H9 (cell line): ENCODE data around the gene RNF217. TPM values are rescaled to one million over a fixed set of nuclear protein-coding genes. Genes with fewer than 3 reads are reported as not detected.

Experiments
- DNase-seq: peaks from one replicate; pipeline ENCODE4 v3.0.0-alpha.2; 2017
- H2AFZ ChIP-seq: one replicate; pipeline ENCODE4 v1.6.1; 2013; ENCODE audit warnings: mild to moderate bottlenecking, low read length, control low read depth, moderate library complexity
- H2AK5ac ChIP-seq: 2 replicates; pipeline ENCODE4 v1.6.1; 2013; ENCODE audit warnings: low read length, control low read depth, mixed read lengths; ENCODE audit not compliant: insufficient read length
- H2BK120ac ChIP-seq: one replicate; pipeline ENCODE4 v1.6.1; 2013; ENCODE audit warnings: low read depth, mild to moderate bottlenecking, low read length, control low read depth, inconsistent platforms; ENCODE audit not compliant: poor library complexity, severe bottlenecking
- H2BK12ac ChIP-seq: 2 replicates; pipeline ENCODE4 v1.6.1; 2013; ENCODE audit warnings: low read length, control low read depth, mixed read lengths, low read depth; ENCODE audit not compliant: insufficient read length
- H2BK15ac ChIP-seq: 2 replicates; pipeline ENCODE4 v1.6.1; 2013; ENCODE audit warnings: low read depth, low read length, control low read depth
- H2BK20ac ChIP-seq: one replicate; pipeline ENCODE4 v1.6.1; 2013; ENCODE audit warnings: low read depth, mild to moderate bottlenecking, low read length, control low read depth, inconsistent platforms; ENCODE audit not compliant: poor library complexity, severe bottlenecking
- H2BK5ac ChIP-seq: 2 replicates; pipeline ENCODE4 v1.6.1; 2013; ENCODE audit warnings: low read length, control low read depth, mixed read lengths; ENCODE audit not compliant: insufficient read length
- H3K14ac ChIP-seq: 2 replicates; pipeline ENCODE4 v1.6.1; 2013; ENCODE audit warnings: low read length, control low read depth; ENCODE audit not compliant: insufficient read depth
- H3K18ac ChIP-seq: 2 replicates; pipeline ENCODE4 v1.6.1; 2013; ENCODE audit warnings: low read depth, mild to moderate bottlenecking, mixed read lengths, low read length, control low read depth; ENCODE audit not compliant: insufficient read length
- H3K23ac ChIP-seq: 2 replicates; pipeline ENCODE4 v1.6.1; 2013; ENCODE audit warnings: low read length, control low read depth, mixed read lengths, low read depth; ENCODE audit not compliant: insufficient read length
- H3K23me2 ChIP-seq: 2 replicates; pipeline ENCODE4 v1.6.1; 2013; ENCODE audit warnings: low read depth, mild to moderate bottlenecking, mixed read lengths, low read length, control low read depth; ENCODE audit not compliant: insufficient read length, poor library complexity, severe bottlenecking
- H3K27ac ChIP-seq: 2 replicates; pipeline ENCODE4 v1.5.1; 2013; ENCODE audit warnings: low read length, control low read depth, mixed read lengths, low read depth; ENCODE audit not compliant: insufficient read length
- H3K27me3 ChIP-seq: 2 replicates; pipeline ENCODE4 v1.6.1; 2013; ENCODE audit warnings: low read length, control low read depth, inconsistent platforms; ENCODE audit not compliant: insufficient read depth
- H3K4ac ChIP-seq: 2 replicates; pipeline ENCODE4 v1.6.1; 2013; ENCODE audit warnings: low read depth, mild to moderate bottlenecking, control low read depth, inconsistent platforms, low read length, moderate library complexity
- H3K4me1 ChIP-seq: 2 replicates; pipeline ENCODE4 v1.6.1; 2013; ENCODE audit warnings: low read length, control low read depth, inconsistent platforms; ENCODE audit not compliant: insufficient read depth
- H3K4me2 ChIP-seq: 2 replicates; pipeline ENCODE4 v1.6.1; 2013; ENCODE audit warnings: low read length, control low read depth, mixed read lengths; ENCODE audit not compliant: insufficient read length, insufficient read depth
- H3K56ac ChIP-seq: 2 replicates; pipeline ENCODE4 v1.6.1; 2013; ENCODE audit warnings: low read depth, mild to moderate bottlenecking, mixed read lengths, low read length, control low read depth; ENCODE audit not compliant: insufficient read length
- H3K79me1 ChIP-seq: 2 replicates; pipeline ENCODE4 v1.6.1; 2013; ENCODE audit warnings: low read depth, mild to moderate bottlenecking, moderate library complexity, low read length, control low read depth, inconsistent platforms; ENCODE audit not compliant: insufficient read depth, poor library complexity, severe bottlenecking
- H3K79me2 ChIP-seq: 2 replicates; pipeline ENCODE4 v1.6.1; 2013; ENCODE audit warnings: low read length, control low read depth, inconsistent platforms; ENCODE audit not compliant: insufficient read depth
- H3K9ac ChIP-seq: 2 replicates; pipeline ENCODE4 v1.6.1; 2013; ENCODE audit warnings: low read length, control low read depth, mixed read lengths; ENCODE audit not compliant: insufficient read length; ENCODE audit errors: extremely low read depth
- H3K9me3 ChIP-seq: one replicate; pipeline ENCODE4 v1.6.1; 2013; ENCODE audit warnings: low read depth, low read length, inconsistent platforms; ENCODE audit not compliant: control insufficient read depth
- H3T11ph ChIP-seq: one replicate; pipeline ENCODE4 v1.6.1; 2013; ENCODE audit warnings: mild to moderate bottlenecking, low read length, control low read depth, inconsistent platforms
- H4K20me1 ChIP-seq: one replicate; pipeline ENCODE4 v1.6.1; 2013; ENCODE audit not compliant: control insufficient read depth, insufficient read length, insufficient read depth
- H4K5ac ChIP-seq: 2 replicates; pipeline ENCODE4 v1.6.1; 2013; ENCODE audit warnings: low read depth, mild to moderate bottlenecking, mixed read lengths, low read length, control low read depth; ENCODE audit not compliant: insufficient read length
- H4K8ac ChIP-seq: replicated peaks from 2 replicates; pipeline ENCODE4 v1.6.1; 2013; ENCODE audit warnings: low read length, control low read depth, mixed read lengths, low read depth; ENCODE audit not compliant: insufficient read length
- H4K91ac ChIP-seq: 2 replicates; pipeline ENCODE4 v1.6.1; 2013; ENCODE audit warnings: low read depth, mild to moderate bottlenecking, moderate library complexity, mixed read lengths, low read length, control low read depth; ENCODE audit not compliant: insufficient read length
- H3K27ac Mint-ChIP-seq, 3 experiments: 2 replicates in 2 of 3; 3 replicates in 1 of 3; pipeline ENCODE4 v1.8.0; 2020 to 2021; ENCODE audit warnings: mixed read lengths in 3 of 3, mild to moderate bottlenecking in 1 of 3, moderate library complexity in 1 of 3
- H3K27me3 Mint-ChIP-seq: 2 replicates; pipeline ENCODE4 v1.8.0; 2021; ENCODE audit warnings: low read depth, mild to moderate bottlenecking, moderate library complexity, mixed read lengths
- H3K36me3 Mint-ChIP-seq, 3 experiments: 2 replicates in 2 of 3; 3 replicates in 1 of 3; pipeline ENCODE4 v1.8.0; 2020 to 2021; ENCODE audit warnings: low read depth in 3 of 3, mixed read lengths in 3 of 3; ENCODE audit not compliant: insufficient read depth in 1 of 3
- H3K4me1 Mint-ChIP-seq, 2 experiments: 2 replicates each; pipeline ENCODE4 v1.8.0; 2020; ENCODE audit warnings: mixed read lengths in 2 of 2
- H3K4me3 Mint-ChIP-seq, 2 experiments: 2 replicates in 1 of 2; 3 replicates in 1 of 2; pipeline ENCODE4 v1.8.0; 2020 to 2021; ENCODE audit warnings: mild to moderate bottlenecking in 2 of 2, mixed read lengths in 2 of 2, moderate library complexity in 1 of 2
- H3K9me3 Mint-ChIP-seq, 2 experiments: 2 replicates in 1 of 2; 3 replicates in 1 of 2; pipeline ENCODE4 v1.8.0; 2020; ENCODE audit warnings: mild to moderate bottlenecking in 2 of 2, mixed read lengths in 2 of 2, moderate library complexity in 1 of 2
- WGBS: extraction: QIAGEN DNeasy Blood & Tissue Kit; methylation state at CpG from one replicate; pipeline ENCODE4 v1.1.7; 2013; ENCODE audit warnings: missing lambda C conversion rate, low lambda C conversion rate, mixed read lengths; ENCODE audit not compliant: insufficient read length; ENCODE audit errors: extremely low coverage; 5-methylcytosine and 5-hydroxymethylcytosine counted together
- total RNA-seq: library from RNA; stranded (reverse); gene quantifications from 2 replicates; pipeline ENCODE4 v1.2.1, GENCODE V29; 2021
- TF ChIP-seq, protein P1 (sequence below): fragments of 200-600 bp; sonication (generic); conservative IDR thresholded peaks from 3 replicates; pipeline ENCODE4 v1.8.0; 2021; ENCODE audit warnings: antibody characterized with exemption, mild to moderate bottlenecking

Gene RNF217
- total RNA-seq, 1 experiment from 2014 or later, result 9.6 TPM

DNA sequence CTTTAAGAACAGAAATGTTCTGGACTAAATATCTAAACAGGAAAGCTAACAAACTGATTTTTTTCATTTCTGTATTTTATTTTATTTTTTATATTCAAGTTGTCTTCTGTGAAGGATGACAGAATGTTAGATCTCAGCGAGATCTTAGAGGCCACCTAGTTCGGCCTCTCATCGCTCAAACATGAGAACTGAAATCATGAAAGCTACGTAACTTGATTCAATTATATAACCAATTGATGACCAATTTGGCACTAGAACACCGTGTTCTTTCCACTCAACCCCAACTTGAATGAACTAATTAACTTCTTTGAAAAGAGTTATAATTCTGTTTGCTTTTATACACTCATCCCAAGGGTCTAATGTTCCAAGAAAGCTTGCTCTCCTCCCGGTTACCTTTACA, 24.6 kb upstream of the RNF217 start:
- no peaks in the 10 kb centered on the region for H3K27me3 Mint-ChIP-seq
- Histone ChIP-seq H3T11ph (no peak overlapping the region), H3K4me1 (no peaks in the 10 kb centered on the region), H3K9ac (no peak overlapping the region), H2BK15ac (no peak overlapping the region), H3K23ac (no peak overlapping the region), H2AFZ (no peak overlapping the region), H4K8ac (no peak overlapping the region), H4K20me1 (no peaks in the 10 kb centered on the region), H3K14ac (no peak overlapping the region), H3K27ac (no peak overlapping the region), H3K79me1 (no peaks in the 10 kb centered on the region), H4K5ac (no peak overlapping the region), H3K23me2 (no peaks in the 10 kb centered on the region), H2BK12ac (no peak overlapping the region), H3K56ac (no peak overlapping the region), H2BK120ac (no peak overlapping the region), H3K9me3 (no peaks in the 10 kb centered on the region), H2BK20ac (no peak overlapping the region), H2AK5ac (no peak overlapping the region), H3K4me2 (no peak overlapping the region), H3K4ac (no peak overlapping the region), H4K91ac (no peak overlapping the region), H3K18ac (no peak overlapping the region), H3K27me3 (no peaks in the 10 kb centered on the region), H3K79me2 (no peaks in the 10 kb centered on the region), H2BK5ac (no peak overlapping the region)
- TF ChIP-seq, protein P1, sequence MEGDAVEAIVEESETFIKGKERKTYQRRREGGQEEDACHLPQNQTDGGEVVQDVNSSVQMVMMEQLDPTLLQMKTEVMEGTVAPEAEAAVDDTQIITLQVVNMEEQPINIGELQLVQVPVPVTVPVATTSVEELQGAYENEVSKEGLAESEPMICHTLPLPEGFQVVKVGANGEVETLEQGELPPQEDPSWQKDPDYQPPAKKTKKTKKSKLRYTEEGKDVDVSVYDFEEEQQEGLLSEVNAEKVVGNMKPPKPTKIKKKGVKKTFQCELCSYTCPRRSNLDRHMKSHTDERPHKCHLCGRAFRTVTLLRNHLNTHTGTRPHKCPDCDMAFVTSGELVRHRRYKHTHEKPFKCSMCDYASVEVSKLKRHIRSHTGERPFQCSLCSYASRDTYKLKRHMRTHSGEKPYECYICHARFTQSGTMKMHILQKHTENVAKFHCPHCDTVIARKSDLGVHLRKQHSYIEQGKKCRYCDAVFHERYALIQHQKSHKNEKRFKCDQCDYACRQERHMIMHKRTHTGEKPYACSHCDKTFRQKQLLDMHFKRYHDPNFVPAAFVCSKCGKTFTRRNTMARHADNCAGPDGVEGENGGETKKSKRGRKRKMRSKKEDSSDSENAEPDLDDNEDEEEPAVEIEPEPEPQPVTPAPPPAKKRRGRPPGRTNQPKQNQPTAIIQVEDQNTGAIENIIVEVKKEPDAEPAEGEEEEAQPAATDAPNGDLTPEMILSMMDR, result no peak
- no CpG with 5 or more reads among the region's 6 CpGs for WGBS
- no peak for DNase-seq
- no peak overlapping the region for H3K27ac Mint-ChIP-seq
- H3K4me3 Mint-ChIP-seq, result no peak overlapping the region
- peaks cover 0 to 2% (median 0%) of the 10 kb centered on the region in 3 experiments; a peak in 1 of 7 replicates for H3K36me3 Mint-ChIP-seq
- H3K4me1 Mint-ChIP-seq, result no peaks in the 10 kb centered on the region
- H3K9me3 Mint-ChIP-seq, result no peaks in the 10 kb centered on the region
